ENCODE measurements around the gene FSTL4. TPM values are rescaled to one million over a fixed set of nuclear protein-coding genes. Genes with fewer than 3 reads are reported as not detected.

FSTL4 gene
- total RNA-seq, 4 donors from 2014 or later = 0.22 to 0.47 (median 0.27) TPM; not detected in 1

DNA sequence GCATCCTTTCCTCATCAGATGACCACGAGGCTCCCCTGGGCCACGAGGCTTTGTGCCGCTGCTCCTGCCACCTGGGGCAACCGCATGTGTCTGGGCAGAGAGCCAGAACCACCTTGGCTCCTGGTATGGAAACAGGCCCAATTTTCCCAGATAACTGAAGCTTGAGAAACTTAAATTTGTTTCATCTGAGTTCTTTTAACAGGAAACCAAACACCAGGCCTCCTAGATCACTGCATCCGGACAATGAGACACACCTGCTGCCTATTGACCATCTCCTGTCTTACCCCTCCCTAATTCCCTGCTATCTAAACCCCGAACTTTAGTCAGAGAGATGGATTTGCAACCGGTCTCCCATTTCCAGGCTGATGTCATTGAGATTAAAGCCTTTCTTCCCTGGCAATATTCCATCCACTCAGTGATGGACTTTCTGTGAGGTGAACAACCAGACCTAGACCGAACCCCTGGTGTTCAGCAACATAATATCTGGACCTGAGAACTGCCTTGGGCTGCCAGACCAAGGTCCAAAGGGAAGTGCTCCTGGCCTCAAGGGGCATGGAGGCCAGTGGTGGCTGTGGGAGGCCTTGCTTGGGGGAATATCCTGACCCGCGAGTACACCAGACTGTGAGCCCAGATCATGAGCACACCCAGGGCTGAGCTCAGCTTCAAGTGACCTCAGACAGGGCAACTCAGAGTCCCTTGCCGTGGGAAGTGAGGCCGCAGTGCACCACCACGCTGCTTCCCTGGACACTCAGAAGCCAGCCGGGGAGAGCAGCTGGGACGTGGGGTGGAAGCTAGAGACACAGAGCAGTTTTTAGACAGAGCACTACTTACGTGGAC is 360.8 kb downstream of the FSTL4 start:
- Histone ChIP-seq H3K27ac (no peak overlapping the region), H3K36me3 (no peaks in the 10 kb centered on the region), H3K4me3 (no peak overlapping the region), H3K9me3 (no peaks in the 10 kb centered on the region), H3K27me3 (no peaks in the 10 kb centered on the region), H3K4me1 (no peaks in the 10 kb centered on the region)
- no peak for TF ChIP-seq CTCF (IDR thresholded peaks at IDR 0.05)
- TF ChIP-seq POLR2A (IDR thresholded peaks at IDR 0.05) = no peak
- no peak for TF ChIP-seq EP300 (IDR thresholded peaks at IDR 0.05)
- no peak for TF ChIP-seq POLR2AphosphoS5 (IDR thresholded peaks at IDR 0.05)
- 57 to 92% methylated on average over 5 to 6 of the region's 16 CpGs for WGBS, 2 donors (ENCODE audit: low coverage in 1 of 2)
- no peak for ATAC-seq

DNA sequence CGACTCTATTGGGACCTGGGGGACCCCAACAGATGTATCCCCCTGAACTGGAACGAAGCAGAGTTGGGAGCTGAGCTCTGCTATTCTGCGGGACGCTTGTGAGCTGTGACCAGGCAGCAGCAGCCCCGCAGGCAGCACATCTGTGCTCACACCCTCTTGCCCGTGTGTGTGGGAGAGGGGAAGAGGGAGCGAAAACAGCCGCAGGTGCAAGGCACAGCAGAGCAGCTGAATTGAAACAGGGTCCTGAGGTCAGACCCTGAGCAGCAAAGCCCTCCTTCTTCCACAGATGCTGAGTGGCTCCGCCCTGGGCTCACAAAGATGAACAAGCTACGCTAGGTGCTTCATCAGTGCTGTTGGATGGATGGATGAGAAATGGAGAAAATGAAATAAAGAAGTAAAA is 361.8 kb downstream of the FSTL4 start:
- no peak overlapping the region for H3K4me3 ChIP-seq
- H3K9me3 ChIP-seq = no peaks in the 10 kb centered on the region
- no peaks in the 10 kb centered on the region for H3K36me3 ChIP-seq
- no peak overlapping the region for H3K27ac ChIP-seq
- H3K4me1 ChIP-seq = no peaks in the 10 kb centered on the region
- TF ChIP-seq POLR2AphosphoS5 (IDR thresholded peaks at IDR 0.05) = no peak
- ATAC-seq = no peak
- no peaks in the 10 kb centered on the region for H3K27me3 ChIP-seq
- 93 to 100% methylated on average over 2 to 3 of the region's 10 CpGs for WGBS, 2 donors (ENCODE audit: low coverage in 1 of 2)

DNA sequence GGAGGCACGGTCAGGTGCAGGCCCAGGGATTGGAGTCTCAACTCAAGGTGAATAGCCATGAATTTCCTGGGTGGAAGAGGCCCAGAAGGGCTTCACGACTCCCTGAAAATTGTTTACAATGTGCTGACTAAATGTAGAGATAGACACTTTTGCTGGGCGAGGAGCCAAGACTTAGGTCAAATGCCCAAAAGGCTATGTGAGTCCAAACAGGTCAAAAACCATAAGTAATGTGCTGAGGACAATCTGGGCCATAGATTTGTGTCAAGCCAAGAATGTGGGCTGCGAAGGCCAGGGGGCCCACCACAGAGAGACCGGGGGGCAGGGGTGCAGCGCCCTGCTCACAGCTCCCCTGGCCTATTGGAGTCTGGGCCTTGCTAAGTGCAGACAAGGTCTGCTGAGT is 362.7 kb downstream of the FSTL4 start:
- Histone ChIP-seq H3K27ac (no peak overlapping the region), H3K4me1 (no peaks in the 10 kb centered on the region), H3K27me3 (no peaks in the 10 kb centered on the region), H3K36me3 (no peaks in the 10 kb centered on the region), H3K9me3 (no peaks in the 10 kb centered on the region), H3K4me3 (no peak overlapping the region)
- WGBS, 2 donors (ENCODE audit: low coverage in 1 of 2) = 74% methylated on average over 6 of the region's 6 CpGs; no CpG with 5 or more reads in 1 of the 2 donors
- TF ChIP-seq POLR2A (IDR thresholded peaks at IDR 0.05) (no peak), EP300 (IDR thresholded peaks at IDR 0.05) (no peak), CTCF (IDR thresholded peaks at IDR 0.05) (no peak), POLR2AphosphoS5 (IDR thresholded peaks at IDR 0.05) (no peak)
- ATAC-seq = no peak

- Histone ChIP-seq H3K27me3 (no peaks in the 10 kb centered on the region), H3K36me3 (no peaks in the 10 kb centered on the region), H3K9me3 (no peaks in the 10 kb centered on the region), H3K4me3 (no peak overlapping the region), H3K27ac (no peak overlapping the region), H3K4me1 (no peaks in the 10 kb centered on the region)
- ATAC-seq = no peak
- WGBS, 2 donors (ENCODE audit: low coverage in 1 of 2) = 56 to 74% methylated on average over 4 of the region's 5 CpGs
- peak in 1 of 4 experiments; percentile 16 for TF ChIP-seq CTCF (IDR thresholded peaks at IDR 0.05)
- TF ChIP-seq EP300 (IDR thresholded peaks at IDR 0.05) = no peak
- TF ChIP-seq POLR2A (IDR thresholded peaks at IDR 0.05) = no peak
These were observed 364.3 kb downstream of the FSTL4 start for GRCh38 chr5:133247881-133248624.

GRCh38 chr5:133247151-133247709 is 365.1 kb downstream of the FSTL4 start:
- no peaks in the 10 kb centered on the region for H3K36me3 ChIP-seq
- TF ChIP-seq POLR2AphosphoS5 (IDR thresholded peaks at IDR 0.05) (no peak), CTCF (IDR thresholded peaks at IDR 0.05) (no peak), EP300 (IDR thresholded peaks at IDR 0.05) (no peak), POLR2A (IDR thresholded peaks at IDR 0.05) (no peak)
- 80 to 90% methylated on average over 2 to 3 of the region's 4 CpGs for WGBS, 2 donors (ENCODE audit: low coverage in 1 of 2)

More at GRCh38 chr5:133247151-133247709, 365.1 kb downstream of the FSTL4 start:
- Histone ChIP-seq H3K4me3 (no peak overlapping the region), H3K27ac (no peak overlapping the region), H3K4me1 (no peaks in the 10 kb centered on the region), H3K9me3 (no peaks in the 10 kb centered on the region), H3K27me3 (no peaks in the 10 kb centered on the region)
- ATAC-seq = no peak
